ENCODE data around the gene TTC31.

The TTC31 gene

GRCh38 chr2:74507145-74507925, 24.5 kb downstream of the TTC31 start, which contains the start of gene PCGF1:
PCGF1 (minus strand) TSS chr2:74507695; CDS start chr2:74507668, 27 bp downstream.
- H3K27me3 ChIP-seq (ENCODE audit: control insufficient read depth, insufficient read depth, low read length) = peaks cover 54% of the 10 kb centered on the region
- WGBS (ENCODE audit: insufficient coverage, insufficient read length) = no CpG with 5 or more reads among the region's 56 CpGs

GRCh38 chr2:74507926-74508520, 25.1 kb downstream of the TTC31 start:
- Histone ChIP-seq H3K27me3 (ENCODE audit: control insufficient read depth, insufficient read depth, low read length) (peaks cover 52% of the 10 kb centered on the region), H3K9me3 (ENCODE audit: control insufficient read depth, insufficient read depth, low read length) (no peaks in the 10 kb centered on the region), H3K4me1 (ENCODE audit: control insufficient read depth, insufficient read depth, low read length) (peaks cover 5% of the 10 kb centered on the region), H3K4me3 (ENCODE audit: low read length) (peak overlapping the region; percentile 67), H3K36me3 (ENCODE audit: control insufficient read depth, insufficient read depth, low read length) (no peaks in the 10 kb centered on the region), H3K27ac (ENCODE audit: low read length) (no peak overlapping the region)
- no CpG with 5 or more reads among the region's 38 CpGs for WGBS (ENCODE audit: insufficient coverage, insufficient read length)
- DNase-seq (ENCODE audit: low read depth, low spot score) = no peak

More at GRCh38 chr2:74507145-74507925, 24.5 kb downstream of the TTC31 start, which contains the start of gene PCGF1:
- DNase-seq (ENCODE audit: low read depth, low spot score) = peak; percentile 97
- Histone ChIP-seq H3K4me1 (ENCODE audit: control insufficient read depth, insufficient read depth, low read length) (peaks cover 3% of the 10 kb centered on the region; the same call in 1 of the 2 replicates), H3K4me3 (ENCODE audit: low read length) (peak within 1 kb of the TSS; percentile 67), H3K9me3 (ENCODE audit: control insufficient read depth, insufficient read depth, low read length) (no peaks in the 10 kb centered on the region), H3K27ac (ENCODE audit: low read length) (no peak within 1 kb of the TSS), H3K36me3 (ENCODE audit: control insufficient read depth, insufficient read depth, low read length) (no peaks in the 10 kb centered on the region)

GRCh38 chr2:74510272-74510671, 27.4 kb downstream of the TTC31 start:
- H3K4me3 ChIP-seq (ENCODE audit: low read length) = no peak overlapping the region
- DNase-seq (ENCODE audit: low read depth, low spot score) = no peak
- H3K27me3 ChIP-seq (ENCODE audit: control insufficient read depth, insufficient read depth, low read length) = peaks cover 56% of the 10 kb centered on the region
- H3K27ac ChIP-seq (ENCODE audit: low read length) = no peak overlapping the region
- H3K36me3 ChIP-seq (ENCODE audit: control insufficient read depth, insufficient read depth, low read length) = no peaks in the 10 kb centered on the region
- WGBS (ENCODE audit: insufficient coverage, insufficient read length) = no CpG with 5 or more reads among the region's 4 CpGs
- no peaks in the 10 kb centered on the region for H3K9me3 ChIP-seq (ENCODE audit: control insufficient read depth, insufficient read depth, low read length)
- H3K4me1 ChIP-seq (ENCODE audit: control insufficient read depth, insufficient read depth, low read length) = peaks cover 7% of the 10 kb centered on the region

- Histone ChIP-seq H3K27me3 (ENCODE audit: control insufficient read depth, insufficient read depth, low read length) (peaks cover 65% of the 10 kb centered on the region), H3K36me3 (ENCODE audit: control insufficient read depth, insufficient read depth, low read length) (no peaks in the 10 kb centered on the region), H3K27ac (ENCODE audit: low read length) (no peak overlapping the region), H3K9me3 (ENCODE audit: control insufficient read depth, insufficient read depth, low read length) (no peaks in the 10 kb centered on the region), H3K4me3 (ENCODE audit: low read length) (no peak overlapping the region), H3K4me1 (ENCODE audit: control insufficient read depth, insufficient read depth, low read length) (peaks cover 13% of the 10 kb centered on the region)
- DNase-seq (ENCODE audit: low read depth, low spot score) = no peak
- WGBS (ENCODE audit: insufficient coverage, insufficient read length) = no CpG with 5 or more reads among the region's 11 CpGs
These were observed 28.5 kb downstream of the TTC31 start for GRCh38 chr2:74511104-74511989.

- H3K27me3 ChIP-seq (ENCODE audit: control insufficient read depth, insufficient read depth, low read length) = peaks cover 79% of the 10 kb centered on the region
- no peak overlapping the region for H3K27ac ChIP-seq (ENCODE audit: low read length)
- peak overlapping the region; percentile 7; the same call in 1 of the 2 replicates for H3K4me3 ChIP-seq (ENCODE audit: low read length)
- no peak for DNase-seq (ENCODE audit: low read depth, low spot score)
- no CpG with 5 or more reads among the region's 36 CpGs for WGBS (ENCODE audit: insufficient coverage, insufficient read length)
- peaks cover 9% of the 10 kb centered on the region for H3K4me1 ChIP-seq (ENCODE audit: control insufficient read depth, insufficient read depth, low read length)
- H3K9me3 ChIP-seq (ENCODE audit: control insufficient read depth, insufficient read depth, low read length) = no peaks in the 10 kb centered on the region
- no peaks in the 10 kb centered on the region for H3K36me3 ChIP-seq (ENCODE audit: control insufficient read depth, insufficient read depth, low read length)
These were observed 30.1 kb downstream of the TTC31 start for GRCh38 chr2:74512744-74513604.

GRCh38 chr2:74513605-74514367, 30.9 kb downstream of the TTC31 start:
- H3K36me3 ChIP-seq (ENCODE audit: control insufficient read depth, insufficient read depth, low read length) = no peaks in the 10 kb centered on the region
- H3K4me1 ChIP-seq (ENCODE audit: control insufficient read depth, insufficient read depth, low read length) = peaks cover 9% of the 10 kb centered on the region
- no peaks in the 10 kb centered on the region for H3K9me3 ChIP-seq (ENCODE audit: control insufficient read depth, insufficient read depth, low read length)
- no CpG with 5 or more reads among the region's 52 CpGs for WGBS (ENCODE audit: insufficient coverage, insufficient read length)
- no peak for DNase-seq (ENCODE audit: low read depth, low spot score)
- no peak overlapping the region for H3K27ac ChIP-seq (ENCODE audit: low read length)
- peak overlapping the region; percentile 16; the same call in 1 of the 2 replicates for H3K4me3 ChIP-seq (ENCODE audit: low read length)
- H3K27me3 ChIP-seq (ENCODE audit: control insufficient read depth, insufficient read depth, low read length) = peaks cover 80% of the 10 kb centered on the region

- Histone ChIP-seq H3K4me3 (ENCODE audit: low read length) (peak within 1 kb of the TSS; percentile 16; the same call in 1 of the 2 replicates), H3K27ac (ENCODE audit: low read length) (no peak within 1 kb of the TSS), H3K36me3 (ENCODE audit: control insufficient read depth, insufficient read depth, low read length) (no peaks in the 10 kb centered on the region), H3K9me3 (ENCODE audit: control insufficient read depth, insufficient read depth, low read length) (no peaks in the 10 kb centered on the region), H3K4me1 (ENCODE audit: control insufficient read depth, insufficient read depth, low read length) (peaks cover 9% of the 10 kb centered on the region), H3K27me3 (ENCODE audit: control insufficient read depth, insufficient read depth, low read length) (peaks cover 81% of the 10 kb centered on the region)
- DNase-seq (ENCODE audit: low read depth, low spot score) = no peak
- WGBS (ENCODE audit: insufficient coverage, insufficient read length) = no CpG with 5 or more reads among the region's 82 CpGs
These were observed 31.7 kb downstream of the TTC31 start, which contains the start of gene TLX2 for GRCh38 chr2:74514368-74515270. TLX2 (plus strand) TSS chr2:74514450; CDS start chr2:74514807, 357 bp downstream.

GRCh38 chr2:74515271-74515980, 32.5 kb downstream of the TTC31 start:
- H3K4me3 ChIP-seq (ENCODE audit: low read length) = peak overlapping the region; percentile 21; the same call in 1 of the 2 replicates

More at GRCh38 chr2:74515271-74515980, 32.5 kb downstream of the TTC31 start:
- WGBS (ENCODE audit: insufficient coverage, insufficient read length) = no CpG with 5 or more reads among the region's 60 CpGs
- H3K27ac ChIP-seq (ENCODE audit: low read length) = no peak overlapping the region
- no peak for DNase-seq (ENCODE audit: low read depth, low spot score)
- no peaks in the 10 kb centered on the region for H3K9me3 ChIP-seq (ENCODE audit: control insufficient read depth, insufficient read depth, low read length)
- no peaks in the 10 kb centered on the region for H3K36me3 ChIP-seq (ENCODE audit: control insufficient read depth, insufficient read depth, low read length)
- H3K27me3 ChIP-seq (ENCODE audit: control insufficient read depth, insufficient read depth, low read length) = peaks cover 73% of the 10 kb centered on the region
- peaks cover 9% of the 10 kb centered on the region for H3K4me1 ChIP-seq (ENCODE audit: control insufficient read depth, insufficient read depth, low read length)

Measured in iPS DF 6.9 (cell line).